Measurements from ENCODE around the gene DRAM2. TPM values are rescaled to one million over a fixed set of nuclear protein-coding genes. Genes with fewer than 3 reads are reported as not detected.

The DRAM2 gene
- total and polyA plus RNA-seq, 2 of the 13 experiments (the other 11 are each of a cell fraction or from before 2014, with no cell fraction given) = 33.2 to 123 TPM

- H3K9ac ChIP-seq (ENCODE audit: insufficient read depth, low read depth, low read length) = no peak overlapping the region
- ATAC-seq (no peak), FAIRE-seq (no peak), DNase-seq (ENCODE audit: low spot score) (no peak)
- ChIA-PET POLR2A (no interaction called here), CTCF (ENCODE audit: low intra/inter-chr PET ratio, low total read pairs) (no interaction called here)
- TF ChIP-seq ESRRA (CRISPR knock-in tag; IDR thresholded peaks at IDR 0.05; ENCODE audit: low read depth) (no peak), ZBTB42 (CRISPR knock-in tag; IDR thresholded peaks at IDR 0.05) (no peak), BHLHE40 (IDR thresholded peaks at IDR 0.05; ENCODE audit: low read length) (no peak), MAZ (IDR thresholded peaks at IDR 0.05; ENCODE audit: borderline replicate concordance, low read depth, low read length) (no peak), MAZ (CRISPR knock-in tag; IDR thresholded peaks at IDR 0.05; ENCODE audit: low read depth) (no peak), ZNF557 (CRISPR knock-in tag; IDR thresholded peaks at IDR 0.05) (no peak), MAFF (IDR thresholded peaks at IDR 0.05; ENCODE audit: low read depth, low read length) (no peak), ZNF512B (CRISPR knock-in tag; IDR thresholded peaks at IDR 0.05; ENCODE audit: borderline replicate concordance) (no peak)
- no peak overlapping the region for H3K4me2 ChIP-seq (ENCODE audit: low read depth, low read length)
- in situ Hi-C loops (cut with HindIII; ENCODE audit: extremely low pct_ligation_motif_present, low pct_unique_long_range_greater_than_20kb) = no loop called here
- H2AFZ ChIP-seq (ENCODE audit: low read length) = no peak overlapping the region
- H4K20me1 ChIP-seq (ENCODE audit: insufficient read depth, low read length) = no peaks in the 10 kb centered on the region
- BruUV-seq (replicated peaks) = no TSS peak
- intact Hi-C loops (cut with micrococcal nuclease; ENCODE audit: unreplicated experiment) = no loop called here
- no peaks in the 10 kb centered on the region for H3K27me3 ChIP-seq (ENCODE audit: control insufficient read depth in 1 of 2, insufficient read depth in 2 of 2, low read length in 2 of 2)
- no peaks in the 10 kb centered on the region for H3K79me2 ChIP-seq (ENCODE audit: insufficient read depth, low read length)
- no peaks in the 10 kb centered on the region for H3K9me3 ChIP-seq (ENCODE audit: low read length)
- no peaks in the 10 kb centered on the region for H3K4me1 ChIP-seq (ENCODE audit: insufficient read depth, low read length)
- no peak overlapping the region for H3K4me3 ChIP-seq (replicated peaks in 1 of 3; ENCODE audit: insufficient read depth in 1 of 3, low read depth in 2 of 3, low read length in 3 of 3)
- H3K36me3 ChIP-seq (replicated peaks in 1 of 2; ENCODE audit: control insufficient read depth in 1 of 2, insufficient read depth in 2 of 2, low read length in 2 of 2) = peaks cover 12 to 41% of the 10 kb centered on the region in 2 experiments
- no peak overlapping the region for H3K27ac ChIP-seq (ENCODE audit: extremely low read length, insufficient read depth, low read length)
Measured at GRCh38 chr1:111184663-111185062, 44.8 kb upstream of the DRAM2 start.
